HG02884 (cell line): ENCODE results near the gene SERTAD3.
"Not testable (repeated sequence)": the region's sequence is repeated elsewhere in the genome, so short reads cannot be mapped to it uniquely, and the experiment has no call there.

Experiments
- ATAC-seq: cut with Tn5 transposase; IDR thresholded peaks from one replicate; pipeline ENCODE4 v1.9.1; 2021; ENCODE audit warnings: mild to moderate bottlenecking, moderate library complexity; ENCODE audit not compliant: unreplicated experiment

SERTAD3 gene, protein sequence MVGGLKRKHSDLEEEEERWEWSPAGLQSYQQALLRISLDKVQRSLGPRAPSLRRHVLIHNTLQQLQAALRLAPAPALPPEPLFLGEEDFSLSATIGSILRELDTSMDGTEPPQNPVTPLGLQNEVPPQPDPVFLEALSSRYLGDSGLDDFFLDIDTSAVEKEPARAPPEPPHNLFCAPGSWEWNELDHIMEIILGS

DNA sequence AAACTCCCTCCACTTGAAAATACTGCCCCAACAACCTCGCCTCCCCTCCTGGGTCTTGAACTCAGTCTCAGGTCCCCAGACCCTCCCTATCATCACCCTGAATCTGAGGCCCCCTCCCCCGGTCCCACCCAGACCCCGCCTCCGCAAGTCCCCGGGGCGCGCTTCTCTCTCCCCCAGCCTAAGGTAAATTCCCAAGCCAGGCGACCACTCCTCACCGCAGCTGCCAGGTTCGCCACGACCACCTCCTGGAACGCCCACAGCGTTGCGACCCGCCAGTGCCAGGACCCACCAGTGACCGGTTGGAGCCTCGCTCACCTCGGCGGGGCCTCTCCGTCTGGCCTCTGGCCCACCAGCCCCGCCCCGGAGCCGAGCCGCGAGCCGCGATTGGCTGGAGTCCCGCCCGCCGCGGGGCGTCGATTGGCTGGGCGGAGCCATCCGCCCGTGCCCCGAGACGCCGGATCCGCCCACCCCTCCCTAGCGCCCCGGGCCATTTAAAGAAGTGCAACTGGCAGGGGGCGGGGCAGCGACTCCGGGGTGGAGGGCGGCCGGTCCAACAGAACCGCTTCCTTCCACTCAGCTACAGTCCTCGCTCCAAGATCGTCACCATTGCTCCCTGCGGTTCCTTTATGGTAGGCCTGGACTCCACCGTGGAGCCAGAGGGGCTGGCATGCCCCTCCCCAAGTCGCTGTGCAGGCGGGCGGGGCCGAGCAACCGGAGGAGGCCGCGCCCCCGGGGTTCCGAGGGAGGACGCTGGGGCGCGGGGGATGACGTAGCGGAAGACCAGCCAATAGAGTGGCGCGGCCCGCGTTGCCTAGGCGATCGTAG, at the start of gene SERTAD3:
Gene SERTAD3 (minus strand): TSS at position 336 of the 825 bp plus-strand sequence. CDS start 2,255 bp downstream, outside the sequence.
- ATAC-seq: peak; percentile 72

- no peak for ATAC-seq
These were observed 49.6 kb upstream of the SERTAD3 start for GRCh38 chr19:40493778-40494177.

GRCh38 chr19:40492274-40492673, 48.1 kb upstream of the SERTAD3 start:
- ATAC-seq: no peak

DNA sequence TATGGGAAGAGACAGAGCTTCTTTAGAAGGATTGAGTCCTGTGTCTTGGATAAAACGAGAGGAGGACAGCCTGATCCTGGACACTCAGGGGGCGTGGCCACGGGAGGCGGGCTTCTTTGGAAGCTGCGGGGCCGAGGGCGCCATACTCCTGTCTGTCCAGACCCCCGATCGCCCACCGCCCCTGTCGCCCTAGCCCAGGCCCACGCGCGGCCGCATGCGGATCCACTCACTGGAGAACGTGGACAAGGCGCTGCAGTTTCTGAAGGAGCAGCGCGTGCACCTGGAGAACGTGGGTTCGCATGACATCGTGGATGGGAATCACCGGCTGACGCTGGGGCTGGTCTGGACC, 45.7 kb upstream of the SERTAD3 start:
- no peak for ATAC-seq

DNA sequence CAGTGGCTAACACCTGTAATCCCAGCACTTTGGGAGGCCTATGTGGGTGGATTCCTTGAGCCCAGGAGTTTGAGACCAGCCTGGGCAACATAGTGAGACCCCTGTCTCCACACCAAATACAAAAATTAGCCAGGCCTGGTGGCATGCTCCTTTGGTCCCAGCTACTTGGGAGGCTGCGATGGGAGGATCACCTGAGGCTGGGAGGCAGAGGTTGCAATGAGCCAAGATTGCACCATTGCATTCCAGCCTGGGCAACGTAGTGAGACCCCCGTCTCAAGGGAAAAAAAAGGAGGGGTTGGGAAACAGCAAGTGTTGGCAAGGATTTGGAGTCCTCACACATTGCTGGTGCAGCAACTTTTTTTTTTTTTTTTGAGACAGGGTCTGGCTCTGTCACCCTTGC, 41.9 kb upstream of the SERTAD3 start:
- ATAC-seq: no peak

GRCh38 chr19:40475878-40476644, 31.9 kb upstream of the SERTAD3 start:
- ATAC-seq: not testable (repeated sequence)

GRCh38 chr19:40474737-40475136, 30.6 kb upstream of the SERTAD3 start:
- ATAC-seq: no peak

DNA sequence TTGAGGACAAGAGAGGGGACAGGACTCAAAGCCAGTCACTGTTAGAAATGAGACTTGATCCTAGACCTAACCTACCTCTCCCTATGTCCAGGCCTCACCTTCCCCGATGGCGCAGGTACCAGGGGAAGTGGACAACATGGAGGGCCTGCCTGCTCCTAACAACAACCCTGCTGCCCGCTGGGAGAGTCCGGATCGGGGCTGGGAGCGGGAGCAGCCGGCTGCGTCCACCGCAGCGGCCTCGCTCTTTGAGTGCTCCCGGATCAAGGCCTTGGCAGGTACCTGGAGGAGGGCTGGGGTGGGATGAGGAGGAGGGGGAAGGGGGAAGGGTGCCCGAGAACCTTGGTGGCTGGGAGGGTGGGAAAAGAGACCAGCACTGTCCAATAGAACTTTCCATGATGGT, 28.4 kb upstream of the SERTAD3 start:
- no peak for ATAC-seq

GRCh38 chr19:40471111-40471510, 27.0 kb upstream of the SERTAD3 start:
- no peak for ATAC-seq

DNA sequence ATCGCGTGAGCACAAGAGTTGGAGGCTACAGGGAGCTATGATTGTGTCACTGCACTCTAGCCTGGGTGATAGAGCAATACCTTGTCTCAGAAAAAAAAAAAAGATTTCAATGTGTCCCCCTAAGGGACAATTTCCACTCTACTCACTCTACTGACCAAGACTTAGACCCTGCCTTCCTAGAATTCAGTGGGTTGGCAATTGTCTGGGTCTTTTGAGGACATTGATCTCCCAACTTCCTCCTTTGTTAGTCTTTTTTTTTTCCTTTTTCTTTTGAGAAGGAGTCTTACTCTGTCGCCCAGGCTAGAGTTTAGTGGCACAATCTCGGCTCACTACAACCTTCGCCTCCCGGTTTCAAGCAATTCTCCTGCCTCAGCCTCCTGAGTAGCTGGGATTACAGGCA, 24.9 kb upstream of the SERTAD3 start:
- ATAC-seq: no peak

- no peak for ATAC-seq
These were observed 23.0 kb upstream of the SERTAD3 start, which contains the start of gene SPTBN4 for GRCh38 chr19:40466985-40467734. TSS of gene SPTBN4 (plus strand) at chr19:40467001. CDS start at chr19:40472622, 5,621 bp downstream.

- ATAC-seq: peak; percentile 21
These were observed 22.3 kb upstream of the SERTAD3 start for GRCh38 chr19:40466219-40466984.

DNA sequence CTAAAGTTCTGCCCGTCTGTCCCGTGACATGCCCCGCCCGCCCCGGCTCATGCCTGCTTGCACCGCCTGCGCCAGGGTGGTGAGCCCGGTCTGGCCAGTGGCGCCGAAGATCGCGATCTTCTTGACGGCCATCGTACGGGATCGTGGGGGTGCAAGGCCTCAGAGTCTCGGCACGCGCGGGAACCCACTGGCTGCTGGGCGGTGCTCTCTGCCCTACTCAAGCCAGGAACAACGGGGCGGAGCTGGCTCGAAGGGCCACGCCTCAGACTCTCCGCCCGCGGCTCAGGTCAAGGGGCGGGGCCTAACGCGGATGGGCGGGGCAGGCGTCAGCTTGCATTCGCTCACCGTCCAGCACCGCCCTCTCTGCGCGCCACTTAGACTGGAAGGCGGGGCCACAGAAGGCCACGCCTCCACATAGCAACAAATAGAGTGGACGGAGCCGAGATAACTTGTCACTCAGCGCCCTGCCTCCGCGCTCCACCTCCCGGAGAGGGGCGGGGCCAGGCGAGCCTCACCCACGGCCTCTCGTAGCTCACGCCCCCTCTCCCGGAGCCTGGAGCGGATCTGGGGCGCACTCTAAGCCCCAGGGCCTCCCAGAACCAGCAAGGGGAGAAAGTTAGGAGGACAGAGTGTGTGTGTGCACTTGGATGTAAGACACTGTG, 21.6 kb upstream of the SERTAD3 start, which contains the start of gene BLVRB:
Gene BLVRB (minus strand): TSS at position 189 of the 662 bp plus-strand sequence. CDS start 57 bp downstream, at position 132.
- ATAC-seq: peak; percentile 82

- no peak for ATAC-seq
These were observed 21.0 kb upstream of the SERTAD3 start for GRCh38 chr19:40465025-40465556.

DNA sequence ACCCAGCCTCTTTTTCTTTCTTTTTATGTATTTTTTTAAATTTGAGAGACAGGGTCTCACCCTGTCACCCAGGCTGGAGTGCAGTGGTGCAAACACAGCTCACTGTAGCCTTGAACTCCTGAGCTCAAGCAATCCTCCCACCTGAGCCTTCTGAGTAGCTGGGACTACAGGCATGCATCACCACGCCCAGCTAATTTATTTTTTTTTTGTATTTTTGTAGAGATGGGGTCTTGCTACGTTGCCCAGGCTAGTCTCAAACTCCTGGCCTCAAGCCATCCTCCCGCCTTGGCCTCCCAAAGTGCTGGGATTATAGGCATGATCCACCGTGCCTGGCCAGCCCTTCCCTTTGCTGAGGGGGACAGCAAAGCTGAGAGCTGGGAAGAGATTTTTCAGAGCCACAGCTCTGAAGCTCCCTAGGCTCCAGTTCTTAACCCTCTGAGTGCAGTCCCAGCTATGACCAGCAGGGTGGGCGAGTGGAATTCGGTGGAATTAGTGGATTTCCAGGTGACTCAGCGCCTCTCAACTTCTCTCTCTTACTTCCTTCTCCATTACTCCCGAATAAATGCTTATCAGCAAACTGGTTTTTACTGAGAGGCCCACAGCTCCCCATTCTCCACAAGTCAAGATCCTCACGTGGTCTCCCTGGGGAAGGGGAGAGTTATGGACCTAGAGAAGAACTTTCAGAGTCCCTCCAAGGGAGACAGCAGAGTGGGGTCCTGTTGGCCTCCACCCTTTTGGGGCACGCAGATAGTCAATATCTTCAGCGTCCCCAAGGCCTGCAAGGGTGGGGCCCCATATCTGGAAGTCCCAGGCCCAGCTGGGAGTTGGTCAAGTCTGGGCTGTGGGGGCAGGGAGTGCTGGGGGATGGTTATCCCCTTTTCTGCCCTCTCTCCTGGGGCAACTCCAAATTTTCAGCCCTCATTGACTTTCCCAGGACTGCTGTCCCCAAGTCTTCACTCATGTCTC, 20.2 kb upstream of the SERTAD3 start:
- no peak for ATAC-seq

GRCh38 chr19:40463587-40464037, 19.5 kb upstream of the SERTAD3 start:
- not testable (repeated sequence) for ATAC-seq

GRCh38 chr19:40461669-40462221, 17.6 kb upstream of the SERTAD3 start:
- no peak for ATAC-seq

DNA sequence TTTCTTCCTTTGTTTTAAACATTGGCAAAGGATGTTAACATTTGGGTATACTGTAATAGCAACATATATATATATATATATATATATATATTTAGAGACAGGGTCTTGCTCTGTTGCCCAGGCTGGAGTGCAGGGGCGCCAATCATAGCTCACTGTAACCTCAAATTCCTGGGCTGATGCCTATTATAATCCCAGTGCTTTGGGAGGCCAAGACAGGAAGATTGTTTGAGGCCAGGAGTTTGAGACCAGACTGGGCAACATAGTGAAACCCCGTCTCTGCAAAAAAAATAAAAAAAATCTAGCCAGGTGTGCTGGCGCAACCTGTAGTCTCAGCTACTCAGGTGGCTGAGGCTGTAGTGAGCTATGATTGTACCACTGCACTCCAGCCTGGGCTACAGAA, 16.1 kb upstream of the SERTAD3 start:
- ATAC-seq: no peak
